NCI-H2107 treated with DMSO at 0.1 percent for 48 hours (cell line): ENCODE results near the gene PTGFRN.

Experiments used
- DNase-seq: peaks from one replicate; lab custom pipeline; 2025; ENCODE audit not compliant: unreplicated experiment; lab: John Stamatoyannopoulos, UW

PTGFRN gene

GRCh38 chr1:117030271-117030877 is 120.7 kb downstream of the PTGFRN start:
- DNase-seq, result no peak

GRCh38 chr1:117032266-117032665 is 122.5 kb downstream of the PTGFRN start:
- no peak for DNase-seq

GRCh38 chr1:117032681-117033539 is 123.2 kb downstream of the PTGFRN start:
- no peak for DNase-seq

- DNase-seq, result no peak
Measured at GRCh38 chr1:117033772-117034171, 124.1 kb downstream of the PTGFRN start.

GRCh38 chr1:117034791-117035290 is 125.1 kb downstream of the PTGFRN start:
- DNase-seq, result no peak

- no peak for DNase-seq
Measured at GRCh38 chr1:117036018-117036461, 126.3 kb downstream of the PTGFRN start.

- DNase-seq, result no peak
Measured at GRCh38 chr1:117037802-117038201, 128.1 kb downstream of the PTGFRN start.

GRCh38 chr1:117038236-117038635 is 128.5 kb downstream of the PTGFRN start:
- no peak for DNase-seq
